K562 (cell line): Measurements from ENCODE around the gene GPR85. TPM values are rescaled to one million over a fixed set of nuclear protein-coding genes. Genes with fewer than 3 reads are reported as not detected.

Source experiments
- ATAC-seq: fragments of 200-7000 bp; cut with Tn5 transposase; 3 replicates; pipeline ENCODE4 v1.9.1; 2020; ENCODE audit warnings: moderate library complexity
- BruUV-seq: library from RNA; stranded (reverse); fragments of 400-500 nt; replicated peaks from 2 replicates; lab custom pipeline; 2021; lab: Mats Ljungman, UMichigan
- CTCF ChIA-PET: fragments of 300-600 bp; formaldehyde crosslinking; extraction: SDS; loops from one replicate; lab custom pipeline; 2021; ENCODE audit warnings: low intra/inter-chr PET ratio; lab: Yijun Ruan, JAX
- POLR2A ChIA-PET: fragments of 300-600, 350-650 bp; sonication (Branson Sonifier 250); formaldehyde crosslinking; extraction: SDS; loops from one replicate; lab custom pipeline; 2021; ENCODE audit warnings: antibody characterized with exemption, inconsistent platforms; lab: Yijun Ruan, JAX
- DNase-seq, 4 experiments: peaks; one replicate each; pipeline versions ENCODE4 v3.0.0 to v3.0.0-alpha.2; 2011 to 2018; ENCODE audit warnings: low spot score in 3 of 4, mixed read lengths in 3 of 4; ENCODE audit errors: extremely low read depth in 1 of 4
- FAIRE-seq: peaks from 2 replicates; lab custom pipeline; 2011; peaks lifted over from hg19 to GRCh38; lab: Jason Lieb, UNC
- H2AFZ ChIP-seq: 2 replicates; pipeline ENCODE4 v1.6.0; 2011; ENCODE audit warnings: low read depth, low read length, control low read depth, inconsistent platforms
- H3K27ac ChIP-seq: fragments of 200-600 bp; 3 replicates; pipeline ENCODE4 v1.8.0; 2011; ENCODE audit warnings: low read depth, mild to moderate bottlenecking, control low read depth, inconsistent platforms, low read length, moderate library complexity, mixed read lengths; ENCODE audit errors: extremely low read depth
- H3K27me3 ChIP-seq, 2 experiments: fragments of 300-600 bp in 1 of 2; 2 replicates in 1 of 2; 3 replicates in 1 of 2; pipeline versions ENCODE4 v1.6.0 to v1.8.0; 2011; ENCODE audit warnings: inconsistent platforms in 2 of 2, low read length in 2 of 2, mild to moderate bottlenecking in 1 of 2, mixed read lengths in 1 of 2, moderate library complexity in 1 of 2; ENCODE audit not compliant: control insufficient read depth in 2 of 2, insufficient read depth in 2 of 2
- H3K36me3 ChIP-seq: fragments of 300-600 bp; 3 replicates; pipeline ENCODE4 v1.8.0; 2011; ENCODE audit warnings: mild to moderate bottlenecking, low read length, inconsistent platforms; ENCODE audit not compliant: control insufficient read depth, insufficient read depth
- H3K4me1 ChIP-seq, 2 experiments: fragments of 200-600 bp in 1 of 2; replicated peaks in 1 of 2; 2 replicates in 1 of 2; 3 replicates in 1 of 2; pipeline versions ENCODE4 v1.5.1 to v1.8.0; 2011; ENCODE audit warnings: inconsistent platforms in 2 of 2, low read length in 2 of 2, mild to moderate bottlenecking in 1 of 2, mixed read lengths in 1 of 2, moderate library complexity in 1 of 2; ENCODE audit not compliant: control insufficient read depth in 2 of 2, insufficient read depth in 2 of 2
- H3K4me2 ChIP-seq: 2 replicates; pipeline ENCODE4 v1.6.1; 2011; ENCODE audit warnings: low read length, control low read depth, inconsistent platforms, mixed read lengths; ENCODE audit not compliant: insufficient read depth
- H3K4me3 ChIP-seq: fragments of 200-600 bp; sonication (generic), shearing (Covaris generic); 2 replicates; pipeline ENCODE4 v1.5.1; 2016; ENCODE audit warnings: control low read depth, inconsistent platforms
- H3K79me2 ChIP-seq: fragments of 200-600 bp; 3 replicates; pipeline ENCODE4 v1.8.0; 2011; ENCODE audit warnings: low read length, inconsistent platforms; ENCODE audit not compliant: control insufficient read depth, insufficient read depth
- H3K9ac ChIP-seq, 2 experiments: 2 replicates each; pipeline versions ENCODE4 v1.6.0 to v1.6.1; 2011; ENCODE audit warnings: low read depth in 2 of 2, low read length in 2 of 2, control low read depth in 1 of 2, inconsistent platforms in 1 of 2, mild to moderate bottlenecking in 1 of 2, mixed read lengths in 1 of 2; ENCODE audit not compliant: insufficient read depth in 1 of 2
- H3K9me1 ChIP-seq: one replicate; pipeline ENCODE4 v1.6.0; 2011; ENCODE audit warnings: inconsistent platforms, mild to moderate bottlenecking, low read length, moderate library complexity; ENCODE audit not compliant: control insufficient read depth, insufficient read depth
- H3K9me3 ChIP-seq: replicated peaks from 2 replicates; pipeline ENCODE4 v1.5.1; 2011; ENCODE audit warnings: low read depth, low read length, inconsistent platforms; ENCODE audit not compliant: control insufficient read depth, insufficient read depth
- H4K20me1 ChIP-seq: replicated peaks from 2 replicates; pipeline ENCODE4 v1.6.1; 2011; ENCODE audit warnings: low read length, inconsistent platforms, mixed read lengths; ENCODE audit not compliant: control insufficient read depth, insufficient read depth
- FOXJ2 ChIP-seq: fragments of 200-800 bp; sonication (Bioruptor generic); IDR thresholded peaks from 2 replicates; pipeline ENCODE4 v1.6.1; 2016; ENCODE audit warnings: missing genetic modification characterization, missing compliant biosample characterization
- MCM5 ChIP-seq: fragments of 450-650 bp; IDR thresholded peaks from 2 replicates; pipeline ENCODE4 v1.6.1; 2016; ENCODE audit warnings: low read depth
- MXI1 ChIP-seq: IDR thresholded peaks from 2 replicates; pipeline ENCODE4 v1.6.1; 2011; ENCODE audit warnings: low read depth, mild to moderate bottlenecking, improper control_type of control experiment, low read length
- NFIC ChIP-seq: fragments of 450-650 bp; IDR thresholded peaks from 2 replicates; pipeline ENCODE4 v1.6.1; 2017; ENCODE audit warnings: mild to moderate bottlenecking, inconsistent platforms
- RBM22 ChIP-seq: fragments of 200-400 bp; formaldehyde crosslinking; IDR thresholded peaks from 2 replicates; pipeline ENCODE4 v1.6.1; 2018; ENCODE audit warnings: low read length, low read depth; ENCODE audit not compliant: poor library complexity, severe bottlenecking
- SIN3A ChIP-seq, 2 experiments: fragments of 150-350 bp in 1 of 2; IDR thresholded peaks; 2 replicates each; pipeline ENCODE4 v1.6.1; 2011 to 2016; ENCODE audit warnings: borderline replicate concordance in 2 of 2, low read depth in 2 of 2, low read length in 2 of 2, mild to moderate bottlenecking in 2 of 2, moderate library complexity in 2 of 2; ENCODE audit not compliant: control insufficient read depth in 1 of 2
- SMC3 ChIP-seq: conservative IDR thresholded peaks from 2 replicates; pipeline ENCODE4 v1.6.1; 2011; ENCODE audit warnings: low read depth, low read length, improper control_type of control experiment; ENCODE audit not compliant: insufficient read depth
- SNIP1 ChIP-seq: fragments of 450-650 bp; IDR thresholded peaks from 2 replicates; pipeline ENCODE4 v1.7.1; 2017; ENCODE audit warnings: low read depth, mild to moderate bottlenecking
- SRSF3 ChIP-seq: fragments of 200-400 bp; formaldehyde crosslinking; IDR thresholded peaks from 2 replicates; pipeline ENCODE4 v1.6.1; 2016; ENCODE audit warnings: mild to moderate bottlenecking, low read length, moderate library complexity; ENCODE audit not compliant: insufficient read depth
- SRSF9 ChIP-seq: fragments of 200-400 bp; formaldehyde crosslinking; IDR thresholded peaks from 2 replicates; pipeline ENCODE4 v1.6.1; 2017; ENCODE audit warnings: low read depth, low read length, borderline replicate concordance
- VEZF1 ChIP-seq: fragments of 200-800 bp; sonication (Bioruptor generic); IDR thresholded peaks from 2 replicates; pipeline ENCODE4 v1.6.1; 2017; ENCODE audit warnings: missing genetic modification characterization, missing compliant biosample characterization
- ZNF407 ChIP-seq: fragments of 450-650 bp; IDR thresholded peaks from 2 replicates; pipeline ENCODE4 v1.6.1; 2016; ENCODE audit warnings: low read depth
- ZNF707 ChIP-seq: fragments of 250-450 bp; sonication (Bioruptor Pico); conservative IDR thresholded peaks from 2 replicates; pipeline ENCODE4 v1.8.0; 2022; ENCODE audit warnings: inconsistent platforms, mild to moderate bottlenecking, moderate library complexity
- WGBS: fragments of 100-300 bp; shearing (Covaris generic); methylation state at CpG from one replicate; pipeline ENCODE4 v1.1.6; 2016; ENCODE audit warnings: low coverage, mixed read lengths; ENCODE audit not compliant: insufficient coverage; ENCODE audit errors: missing lambda C conversion rate; 5-methylcytosine and 5-hydroxymethylcytosine counted together
- in situ Hi-C: fragments of 300-500 bp; cut with MboI; formaldehyde crosslinking; loops from 4 replicates; pipeline ENCODE4 v1.15.0; 2018; ENCODE audit warnings: inconsistent platforms, mixed read lengths
- intact Hi-C: fragments of 100-400 bp; cut with micrococcal nuclease; formaldehyde crosslinking; loops from 2 replicates; pipeline ENCODE4 v1.14.2; 2022
- polyA plus RNA-seq, 8 experiments: library from polyadenylated mRNA; depleted of rRNA in 4 of 8; stranded (reverse) in 5 of 8; unstranded in 3 of 8; fragments of >200 nt; fragmentation: Nextera tagmentation in 2 of 8; fragmentation: Illumina TruSeq in 1 of 8; extraction: Ambion mirVana in 2 of 8; extraction: Trizol in 1 of 8; gene quantifications; 2 replicates each; pipeline versions ENCODE4 v1.2.1 to v1.2.3, GENCODE V29; 2011 to 2014; ENCODE audit warnings: inconsistent platforms in 1 of 8, missing spikeins in 1 of 8
- total RNA-seq, 7 experiments: library from RNA; depleted of rRNA in 6 of 7; stranded (reverse); fragments of >200 nt in 6 of 7; fragmentation: Illumina TruSeq in 2 of 7; extraction: Trizol in 2 of 7; gene quantifications; 2 replicates each; pipeline versions ENCODE4 v1.2.1 to v1.2.3, GENCODE V29; 2011 to 2021; ENCODE audit warnings: low replicate concordance in 1 of 7

Gene GPR85
- total and polyA plus RNA-seq, 9 of the 15 experiments (the other 6 are each of a cell fraction or from before 2014, with no cell fraction given): 2.9 to 18.2 (median 4.0) TPM

GRCh38 chr7:113109718-113110117 is 23.1 kb upstream of the GPR85 start:
- in situ Hi-C loops (no loop called here), intact Hi-C loops (loop anchor here (10.0 kb wide), 1 partner anchor 325 kb away; no protein-coding TSS in a partner anchor)
- TF ChIP-seq NFIC (no peak), SIN3A (IDR thresholded peaks at IDR 0.05; ENCODE audit: borderline replicate concordance in 2 of 2, control insufficient read depth in 1 of 2, low read depth in 2 of 2, low read length in 2 of 2) (no peak), VEZF1 (CRISPR knock-in tag) (no peak), ZNF407 (no peak), ZNF707 (CRISPR knock-in tag) (no peak), SRSF3 (no peak), RBM22 (no peak), MCM5 (no peak), SRSF9 (no peak), FOXJ2 (tag) (no peak), SMC3 (no peak), MXI1 (no peak), SNIP1 (no peak)

More at GRCh38 chr7:113109718-113110117, 23.1 kb upstream of the GPR85 start:
- Histone ChIP-seq H2AFZ (no peak overlapping the region), H3K79me2 (no peaks in the 10 kb centered on the region), H4K20me1 (no peaks in the 10 kb centered on the region), H3K4me1 (no peaks in the 10 kb centered on the region), H3K9me3 (no peaks in the 10 kb centered on the region), H3K4me3 (no peak overlapping the region), H3K9ac (no peak overlapping the region), H3K36me3 (peaks cover 14% of the 10 kb centered on the region; the same call in 2 of the 3 replicates), H3K27ac (no peak overlapping the region), H3K4me2 (no peak overlapping the region), H3K9me1 (no peaks in the 10 kb centered on the region), H3K27me3 (no peaks in the 10 kb centered on the region)
- WGBS: 5% methylated on average over 1 of the region's 1 CpG
- DNase-seq: no peak
- ChIA-PET POLR2A (interaction anchor here (1.7 to 2.2 kb wide), 2 partner anchors 10 to 11 kb away, joined by 4 to 8 read pairs; no protein-coding TSS in a partner anchor), CTCF (no interaction called here)
- BruUV-seq: no TSS peak
- peak; percentile 20; the same call in 2 of the 3 replicates for ATAC-seq
- FAIRE-seq: no peak
